ENCODE results near the gene ZSCAN16.

GRCh38 chr6:28137505-28137981, 13.1 kb downstream of the ZSCAN16 start:
- TF ChIP-seq CTCF (IDR thresholded peaks at IDR 0.05) (no peak), POLR2AphosphoS5 (IDR thresholded peaks at IDR 0.05) (no peak), EP300 (IDR thresholded peaks at IDR 0.05) (no peak), POLR2A (IDR thresholded peaks at IDR 0.05) (no peak)

All from suprapubic skin (tissue), 4 donors.